CD4-positive, alpha-beta T cell treated with Interleukin-17A for 4 hours (primary cell): ENCODE measurements around the gene CAPRIN2.

Experiments used
- DNase-seq: peaks from one replicate; pipeline ENCODE4 v3.0.0-alpha.2; 2020; ENCODE audit warnings: mixed read lengths

The CAPRIN2 gene

GRCh38 chr12:30763053-30763452, 8.3 kb upstream of the CAPRIN2 start:
- DNase-seq: no peak

GRCh38 chr12:30761730-30762129, 7.0 kb upstream of the CAPRIN2 start:
- DNase-seq: no peak

GRCh38 chr12:30757316-30757715, 2.6 kb upstream of the CAPRIN2 start:
- DNase-seq: no peak

- peak; percentile 2 for DNase-seq
Measured at GRCh38 chr12:30756074-30756473, 1.3 kb upstream of the CAPRIN2 start.

GRCh38 chr12:30755395-30755762, 628 bp upstream of the CAPRIN2 start:
- DNase-seq: no peak

GRCh38 chr12:30754383-30754749, 385 bp downstream of the CAPRIN2 start:
- DNase-seq: no peak

GRCh38 chr12:30753751-30754382, 884 bp downstream of the CAPRIN2 start:
- DNase-seq: no peak

- DNase-seq: peak; percentile 14
Measured at GRCh38 chr12:30753233-30753632, 1.5 kb downstream of the CAPRIN2 start.

GRCh38 chr12:30752255-30752654, 2.5 kb downstream of the CAPRIN2 start:
- DNase-seq: no peak

GRCh38 chr12:30748147-30748546, 6.6 kb downstream of the CAPRIN2 start:
- DNase-seq: no peak

GRCh38 chr12:30746190-30746589, 8.6 kb downstream of the CAPRIN2 start:
- no peak for DNase-seq

- DNase-seq: no peak
Measured at GRCh38 chr12:30744321-30744720, 10.4 kb downstream of the CAPRIN2 start.

GRCh38 chr12:30740274-30740673, 14.5 kb downstream of the CAPRIN2 start:
- DNase-seq: no peak

GRCh38 chr12:30739020-30739419, 15.7 kb downstream of the CAPRIN2 start:
- no peak for DNase-seq

GRCh38 chr12:30732954-30733637, 21.7 kb downstream of the CAPRIN2 start:
- DNase-seq: no peak

GRCh38 chr12:30730011-30730410, 24.7 kb downstream of the CAPRIN2 start:
- no peak for DNase-seq

GRCh38 chr12:30729547-30729946, 25.2 kb downstream of the CAPRIN2 start:
- no peak for DNase-seq

- DNase-seq: no peak
Measured at GRCh38 chr12:30726647-30727046, 28.1 kb downstream of the CAPRIN2 start.

- no peak for DNase-seq
Measured at GRCh38 chr12:30725739-30726138, 29.0 kb downstream of the CAPRIN2 start.

GRCh38 chr12:30719060-30719459, 35.7 kb downstream of the CAPRIN2 start:
- DNase-seq: no peak

GRCh38 chr12:30707613-30708342, 47.0 kb downstream of the CAPRIN2 start:
- DNase-seq: no peak

GRCh38 chr12:30706476-30706875, 48.3 kb downstream of the CAPRIN2 start:
- no peak for DNase-seq

- no peak for DNase-seq
Measured at GRCh38 chr12:30701056-30701455, 53.7 kb downstream of the CAPRIN2 start.

- DNase-seq: no peak
Measured at GRCh38 chr12:30700216-30700900, 54.4 kb downstream of the CAPRIN2 start.
